HG02678 (cell line): ENCODE data around the gene GDPGP1.

Experiments
- ATAC-seq: cut with Tn5 transposase; IDR thresholded peaks from one replicate; pipeline ENCODE4 v1.9.1; 2021; ENCODE audit warnings: mild to moderate bottlenecking, moderate library complexity; ENCODE audit not compliant: unreplicated experiment

The GDPGP1 gene

GRCh38 chr15:90203922-90204321 lies 30.1 kb upstream of the GDPGP1 start:
- ATAC-seq = no peak

- ATAC-seq = no peak
Observed at GRCh38 chr15:90205050-90205848, 28.8 kb upstream of the GDPGP1 start.

GRCh38 chr15:90205886-90206285 lies 28.1 kb upstream of the GDPGP1 start:
- no peak for ATAC-seq

- no peak for ATAC-seq
Observed at GRCh38 chr15:90207252-90207651, 26.8 kb upstream of the GDPGP1 start.

GRCh38 chr15:90208356-90208755 lies 25.7 kb upstream of the GDPGP1 start:
- no peak for ATAC-seq

- peak; percentile 69 for ATAC-seq
Observed at GRCh38 chr15:90209591-90209990, 24.4 kb upstream of the GDPGP1 start.

- no peak for ATAC-seq
Observed at GRCh38 chr15:90210593-90210992, 23.4 kb upstream of the GDPGP1 start.

- ATAC-seq = no peak
Observed at GRCh38 chr15:90211009-90211408, 23.0 kb upstream of the GDPGP1 start.

- no peak for ATAC-seq
Observed at GRCh38 chr15:90211440-90212143, 22.4 kb upstream of the GDPGP1 start.

- ATAC-seq = no peak
Observed at GRCh38 chr15:90212221-90213098, 21.5 kb upstream of the GDPGP1 start.

- no peak for ATAC-seq
Observed at GRCh38 chr15:90213122-90213817, 20.7 kb upstream of the GDPGP1 start.

- ATAC-seq = no peak
Observed at GRCh38 chr15:90213818-90214204, 20.2 kb upstream of the GDPGP1 start.

GRCh38 chr15:90214553-90215196 lies 19.3 kb upstream of the GDPGP1 start:
- no peak for ATAC-seq

GRCh38 chr15:90217671-90218394 lies 16.2 kb upstream of the GDPGP1 start:
- no peak for ATAC-seq

- ATAC-seq = no peak
Observed at GRCh38 chr15:90219421-90220141, 14.4 kb upstream of the GDPGP1 start.

- no peak for ATAC-seq
Observed at GRCh38 chr15:90221246-90221900, 12.6 kb upstream of the GDPGP1 start.

GRCh38 chr15:90222547-90222946 lies 11.5 kb upstream of the GDPGP1 start:
- no peak for ATAC-seq

- ATAC-seq = no peak
Observed at GRCh38 chr15:90223441-90224165, 10.4 kb upstream of the GDPGP1 start.
